ENCODE data around the gene AGER. TPM values are rescaled to one million over a fixed set of nuclear protein-coding genes. Genes with fewer than 3 reads are reported as not detected.
A peak's percentile ranks its signal among the peaks of the same experiment; 100 is the strongest.

Gene AGER
- total and polyA plus RNA-seq, 9 of the 15 experiments (the other 6 are each of a cell fraction or from before 2014, with no cell fraction given), result 1.2 to 11.5 (median 4.1) TPM

DNA sequence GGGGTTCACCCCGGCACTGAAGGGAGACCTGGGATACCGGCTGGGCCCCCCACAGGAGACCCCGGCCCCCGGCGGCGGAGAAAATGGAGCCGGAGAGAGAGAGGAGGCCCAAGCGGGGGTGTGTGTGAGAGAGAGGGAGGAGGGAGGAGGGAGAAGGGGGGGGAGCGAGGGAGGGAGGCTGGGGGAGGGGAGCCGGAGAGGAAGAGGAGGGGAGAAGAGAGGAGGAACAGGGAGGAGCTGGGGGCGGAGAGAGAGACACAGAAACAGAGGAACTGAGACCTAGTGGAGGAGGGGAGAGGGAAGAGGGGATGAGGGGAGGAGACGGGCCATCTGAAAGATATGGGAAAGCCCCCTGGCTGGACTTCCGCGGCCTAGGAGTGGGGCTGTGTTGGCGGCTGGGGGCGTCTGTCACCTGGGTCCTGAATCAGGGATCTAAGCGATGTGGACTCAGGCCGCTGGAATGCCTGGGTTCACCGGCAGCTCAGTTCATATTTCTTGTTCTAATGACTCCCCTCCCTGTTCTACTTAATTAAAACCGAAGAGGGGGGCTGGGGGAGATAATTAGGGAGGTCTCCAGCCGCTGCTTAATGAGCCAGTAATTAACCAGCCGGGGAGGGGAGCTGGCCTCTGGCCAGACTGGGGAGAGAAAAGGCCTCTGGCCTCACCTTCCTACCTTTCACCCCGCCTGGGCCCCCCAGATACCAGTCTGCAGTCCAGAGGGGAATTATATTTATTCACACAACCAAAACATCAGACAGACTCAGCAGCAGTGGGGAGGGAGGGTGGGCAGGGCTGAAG lies 6.2 kb upstream of the AGER start, which contains the start of gene PBX2 (continued):
- TF ChIP-seq KLF6 (CRISPR knock-in tag; IDR thresholded peaks at IDR 0.05; ENCODE audit: borderline replicate concordance) (0 out of 2 replicates have a peak, but pooled peaks have one; percentile 16), ZNF699 (CRISPR knock-in tag; IDR thresholded peaks at IDR 0.05; ENCODE audit: insufficient replicate concordance) (no peak), ZNF586 (CRISPR knock-in tag; conservative IDR thresholded peaks at IDR 0.05) (no peak), PTRF (tag; IDR thresholded peaks at IDR 0.05) (no peak), TAF1 (IDR thresholded peaks at IDR 0.05; ENCODE audit: control insufficient read depth, extremely low read depth, insufficient read depth, low read length, severe bottlenecking) (peak; percentile 33), RBM17 (IDR thresholded peaks at IDR 0.05; ENCODE audit: borderline replicate concordance, low read depth, low read length) (no peak), ILK (tag; IDR thresholded peaks at IDR 0.05; ENCODE audit: borderline replicate concordance, low read depth) (no peak), SNIP1 (IDR thresholded peaks at IDR 0.05; ENCODE audit: low read depth) (no peak), C11orf30 (IDR thresholded peaks at IDR 0.05; ENCODE audit: low read depth) (no peak), JUN (IDR thresholded peaks at IDR 0.05; ENCODE audit: borderline replicate concordance, low read depth, low read length) (no peak), JUN (CRISPR knock-in tag; IDR thresholded peaks at IDR 0.05; ENCODE audit: borderline replicate concordance) (no peak), ZSCAN32 (CRISPR knock-in tag; IDR thresholded peaks at IDR 0.05) (no peak), TAF15 (IDR thresholded peaks at IDR 0.05; ENCODE audit: low read depth, low read length) (no peak), EP400 (IDR thresholded peaks at IDR 0.05) (peak; percentile 71), CEBPB (tag; IDR thresholded peaks at IDR 0.05) (no peak), SPI1 (IDR thresholded peaks at IDR 0.05; ENCODE audit: borderline replicate concordance, low read depth, low read length) (peak; percentile 84), ZNF347 (CRISPR knock-in tag; IDR thresholded peaks at IDR 0.05; ENCODE audit: low read depth) (no peak), U2AF2 (optimal IDR thresholded peaks at IDR 0.05; ENCODE audit: low read depth, low read length) (no peak), MYBL2 (IDR thresholded peaks at IDR 0.05; ENCODE audit: low read depth) (no peak), MYBL2 (CRISPR knock-in tag; IDR thresholded peaks at IDR 0.05; ENCODE audit: borderline replicate concordance) (no peak), EP300 (IDR thresholded peaks at IDR 0.05; ENCODE audit: low read length) (peak; percentile 30; the same call in 1 of the 2 replicates)
- TF ChIP-seq, protein P1, sequence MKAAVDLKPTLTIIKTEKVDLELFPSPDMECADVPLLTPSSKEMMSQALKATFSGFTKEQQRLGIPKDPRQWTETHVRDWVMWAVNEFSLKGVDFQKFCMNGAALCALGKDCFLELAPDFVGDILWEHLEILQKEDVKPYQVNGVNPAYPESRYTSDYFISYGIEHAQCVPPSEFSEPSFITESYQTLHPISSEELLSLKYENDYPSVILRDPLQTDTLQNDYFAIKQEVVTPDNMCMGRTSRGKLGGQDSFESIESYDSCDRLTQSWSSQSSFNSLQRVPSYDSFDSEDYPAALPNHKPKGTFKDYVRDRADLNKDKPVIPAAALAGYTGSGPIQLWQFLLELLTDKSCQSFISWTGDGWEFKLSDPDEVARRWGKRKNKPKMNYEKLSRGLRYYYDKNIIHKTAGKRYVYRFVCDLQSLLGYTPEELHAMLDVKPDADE (conservative IDR thresholded peaks at IDR 0.05; ENCODE audit: control insufficient read depth, low read depth, low read length), result peak; percentile 35; the same call in 1 of the 2 replicates
- TF ChIP-seq, protein P2, sequence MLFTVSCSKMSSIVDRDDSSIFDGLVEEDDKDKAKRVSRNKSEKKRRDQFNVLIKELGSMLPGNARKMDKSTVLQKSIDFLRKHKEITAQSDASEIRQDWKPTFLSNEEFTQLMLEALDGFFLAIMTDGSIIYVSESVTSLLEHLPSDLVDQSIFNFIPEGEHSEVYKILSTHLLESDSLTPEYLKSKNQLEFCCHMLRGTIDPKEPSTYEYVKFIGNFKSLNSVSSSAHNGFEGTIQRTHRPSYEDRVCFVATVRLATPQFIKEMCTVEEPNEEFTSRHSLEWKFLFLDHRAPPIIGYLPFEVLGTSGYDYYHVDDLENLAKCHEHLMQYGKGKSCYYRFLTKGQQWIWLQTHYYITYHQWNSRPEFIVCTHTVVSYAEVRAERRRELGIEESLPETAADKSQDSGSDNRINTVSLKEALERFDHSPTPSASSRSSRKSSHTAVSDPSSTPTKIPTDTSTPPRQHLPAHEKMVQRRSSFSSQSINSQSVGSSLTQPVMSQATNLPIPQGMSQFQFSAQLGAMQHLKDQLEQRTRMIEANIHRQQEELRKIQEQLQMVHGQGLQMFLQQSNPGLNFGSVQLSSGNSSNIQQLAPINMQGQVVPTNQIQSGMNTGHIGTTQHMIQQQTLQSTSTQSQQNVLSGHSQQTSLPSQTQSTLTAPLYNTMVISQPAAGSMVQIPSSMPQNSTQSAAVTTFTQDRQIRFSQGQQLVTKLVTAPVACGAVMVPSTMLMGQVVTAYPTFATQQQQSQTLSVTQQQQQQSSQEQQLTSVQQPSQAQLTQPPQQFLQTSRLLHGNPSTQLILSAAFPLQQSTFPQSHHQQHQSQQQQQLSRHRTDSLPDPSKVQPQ (CRISPR knock-in tag; IDR thresholded peaks at IDR 0.05; ENCODE audit: borderline replicate concordance), result no peak
- TF ChIP-seq, protein P3, sequence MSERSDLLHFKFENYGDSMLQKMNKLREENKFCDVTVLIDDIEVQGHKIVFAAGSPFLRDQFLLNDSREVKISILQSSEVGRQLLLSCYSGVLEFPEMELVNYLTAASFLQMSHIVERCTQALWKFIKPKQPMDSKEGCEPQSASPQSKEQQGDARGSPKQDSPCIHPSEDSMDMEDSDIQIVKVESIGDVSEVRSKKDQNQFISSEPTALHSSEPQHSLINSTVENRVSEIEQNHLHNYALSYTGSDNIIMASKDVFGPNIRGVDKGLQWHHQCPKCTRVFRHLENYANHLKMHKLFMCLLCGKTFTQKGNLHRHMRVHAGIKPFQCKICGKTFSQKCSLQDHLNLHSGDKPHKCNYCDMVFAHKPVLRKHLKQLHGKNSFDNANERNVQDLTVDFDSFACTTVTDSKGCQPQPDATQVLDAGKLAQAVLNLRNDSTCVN (CRISPR knock-in tag; IDR thresholded peaks at IDR 0.05), result peak; percentile 81; the same call in 1 of the 2 replicates
